ENCODE results near the gene DGCR2. TPM values are rescaled to one million over a fixed set of nuclear protein-coding genes. Genes with fewer than 3 reads are reported as not detected.
"Not testable (repeated sequence)": the region's sequence is repeated elsewhere in the genome, so short reads cannot be mapped to it uniquely, and the experiment has no call there.

The DGCR2 gene
- total RNA-seq, 1 donor from 2014 or later, result 30.2 TPM

DNA sequence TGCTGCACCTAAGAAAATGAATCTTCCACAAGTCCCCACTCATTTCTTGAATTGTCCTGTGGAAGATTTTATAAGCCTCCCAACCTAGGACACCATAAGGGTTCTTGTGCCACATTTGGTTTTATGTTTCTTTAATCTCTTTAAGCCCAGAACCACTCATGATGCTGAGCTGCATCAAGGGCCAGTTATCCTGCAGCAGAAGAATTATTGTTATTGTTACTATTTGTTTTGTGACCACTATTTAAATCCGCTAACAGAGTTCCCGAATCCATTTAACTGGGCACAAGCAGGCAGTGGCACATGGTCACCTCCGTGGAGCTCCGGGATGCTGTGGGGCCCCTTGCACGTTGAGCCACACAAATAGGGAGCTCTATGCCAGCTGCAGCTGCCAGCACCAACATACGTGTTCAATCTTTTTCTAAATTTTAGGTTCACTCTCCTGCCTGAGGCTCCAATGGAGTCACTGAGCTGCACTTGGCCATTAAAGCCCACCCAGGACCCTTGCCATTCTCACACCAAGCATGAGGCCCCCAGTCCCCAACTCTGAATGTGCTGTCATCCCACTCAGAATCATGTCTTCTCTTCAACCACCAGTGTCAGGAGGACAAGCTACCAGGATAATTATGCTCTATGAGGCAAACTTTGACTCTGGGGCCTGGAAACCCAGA, 60.6 kb downstream of the DGCR2 start:
- DNase-seq (ENCODE audit: low spot score), result no peak

GRCh38 chr22:19060356-19061009, 61.7 kb downstream of the DGCR2 start:
- DNase-seq (ENCODE audit: low spot score), result no peak

DNA sequence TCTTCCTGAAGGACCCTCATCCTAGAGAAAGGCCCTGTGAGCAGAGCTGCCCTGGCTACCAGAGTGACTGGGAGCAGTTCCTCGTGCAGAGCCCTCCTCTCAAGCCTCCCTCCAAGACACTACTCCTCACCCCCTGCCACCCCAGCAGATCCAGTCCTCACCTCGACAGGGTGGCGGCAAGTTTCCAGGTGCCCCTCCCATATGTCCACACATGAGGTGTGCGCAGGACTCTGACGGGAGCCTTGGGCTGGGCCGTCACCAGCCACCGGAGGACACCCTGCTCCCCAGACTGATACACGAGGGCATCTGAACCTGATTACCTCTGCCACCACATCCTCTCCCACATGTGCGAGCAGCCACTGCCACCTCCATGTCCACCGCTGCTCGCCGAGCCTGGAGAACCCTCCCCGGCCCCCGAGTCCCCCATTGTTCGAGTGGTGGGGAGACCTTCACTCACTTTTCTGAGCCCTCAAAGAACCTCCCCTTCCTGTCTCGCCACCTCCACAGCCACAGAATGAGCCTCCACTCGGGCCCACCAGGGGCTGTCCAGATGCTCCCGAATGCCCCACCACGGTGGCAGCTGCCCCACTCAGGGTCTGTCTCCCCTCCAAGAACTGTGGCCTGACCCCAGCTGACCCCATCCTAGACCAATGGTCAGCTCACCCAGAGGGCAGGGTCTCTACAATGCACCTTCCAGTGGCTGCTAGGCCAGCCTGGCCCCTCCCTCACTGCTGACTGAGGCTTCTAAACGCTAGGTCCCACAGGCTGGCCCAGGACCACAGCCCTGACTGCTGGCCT, 62.5 kb downstream of the DGCR2 start:
- DNase-seq (ENCODE audit: low spot score), result peak; percentile 73

DNA sequence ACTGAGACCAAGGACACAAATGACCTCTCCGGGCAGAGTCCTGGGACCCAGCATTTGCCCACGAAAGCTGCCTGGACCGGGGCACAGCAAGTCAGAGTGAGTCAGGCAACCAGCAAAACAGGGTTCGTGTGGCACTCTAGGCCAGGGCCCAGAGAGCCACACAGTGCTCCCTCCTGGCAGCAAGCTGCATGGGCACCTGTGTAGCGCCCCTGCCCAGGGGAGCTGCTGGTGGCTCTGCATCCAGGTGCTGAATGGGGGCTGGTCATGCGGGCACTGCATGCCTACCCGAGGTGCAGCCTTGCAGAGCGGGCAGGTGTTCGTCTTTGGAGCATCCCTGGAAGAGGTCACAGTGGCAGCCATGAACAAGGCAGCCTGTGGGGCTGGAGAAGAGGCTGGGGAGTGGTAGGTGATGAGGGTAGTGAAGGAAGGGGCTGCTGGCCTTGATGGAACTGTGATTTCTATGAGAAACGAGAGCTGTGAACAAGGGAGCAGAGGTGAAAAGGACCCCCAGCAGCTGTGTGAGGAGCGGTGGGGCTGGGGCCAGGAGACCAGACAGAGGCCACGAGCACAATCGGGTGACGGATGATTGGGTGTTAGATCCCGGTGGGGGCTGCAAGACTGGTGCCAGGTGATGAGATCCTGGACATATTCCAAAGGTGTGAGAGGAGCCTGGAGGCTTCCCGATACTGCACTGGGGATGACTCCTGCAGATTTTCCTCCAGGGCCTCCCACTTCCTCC, 63.3 kb downstream of the DGCR2 start:
- DNase-seq (ENCODE audit: low spot score), result peak; percentile 84

GRCh38 chr22:19057999-19058491, 64.2 kb downstream of the DGCR2 start:
- DNase-seq (ENCODE audit: low spot score), result peak; percentile 73

DNA sequence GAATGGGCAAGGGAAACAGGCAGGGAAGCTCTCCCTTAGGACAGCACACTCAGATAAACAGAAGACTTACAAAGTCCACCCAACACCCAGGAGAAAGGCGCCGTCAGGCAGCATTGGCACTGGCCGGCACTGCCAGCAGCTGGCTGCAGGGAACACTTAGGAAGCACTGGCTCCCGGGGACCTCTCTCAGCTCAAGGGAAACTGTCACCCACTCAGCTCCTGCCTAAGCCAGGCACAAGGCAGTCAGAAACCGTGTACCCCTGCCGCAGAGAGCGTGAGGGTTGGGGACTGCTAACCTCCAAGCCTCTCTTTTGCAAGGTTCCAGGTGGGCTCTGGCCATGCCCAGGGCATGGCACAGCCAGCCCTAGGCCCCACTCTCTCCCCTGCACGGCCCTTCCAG, 64.7 kb downstream of the DGCR2 start:
- no peak for DNase-seq (ENCODE audit: low spot score)

DNA sequence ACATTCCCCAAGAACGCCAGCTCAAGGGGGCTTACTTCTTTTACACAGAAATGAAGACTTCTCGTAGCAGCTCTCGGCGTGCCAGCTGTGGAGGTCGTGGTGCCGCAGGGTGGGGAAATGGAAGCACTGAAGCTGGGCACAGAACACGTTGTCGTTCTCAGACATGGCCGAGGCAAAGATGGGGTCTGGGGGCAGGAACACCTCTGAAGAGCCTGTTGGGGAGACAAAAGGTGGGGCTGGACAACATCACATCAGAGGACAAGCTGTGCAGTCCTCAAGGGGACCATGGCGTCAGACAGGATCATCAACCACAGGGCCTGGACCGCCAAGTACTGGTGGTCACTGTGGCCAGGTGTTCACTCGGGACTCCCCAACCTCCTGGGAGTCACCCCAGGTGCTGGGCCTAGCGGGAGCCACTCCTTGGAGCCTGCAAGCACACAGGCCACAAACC, 65.2 kb downstream of the DGCR2 start:
- peak; percentile 77 for DNase-seq (ENCODE audit: low spot score)

DNA sequence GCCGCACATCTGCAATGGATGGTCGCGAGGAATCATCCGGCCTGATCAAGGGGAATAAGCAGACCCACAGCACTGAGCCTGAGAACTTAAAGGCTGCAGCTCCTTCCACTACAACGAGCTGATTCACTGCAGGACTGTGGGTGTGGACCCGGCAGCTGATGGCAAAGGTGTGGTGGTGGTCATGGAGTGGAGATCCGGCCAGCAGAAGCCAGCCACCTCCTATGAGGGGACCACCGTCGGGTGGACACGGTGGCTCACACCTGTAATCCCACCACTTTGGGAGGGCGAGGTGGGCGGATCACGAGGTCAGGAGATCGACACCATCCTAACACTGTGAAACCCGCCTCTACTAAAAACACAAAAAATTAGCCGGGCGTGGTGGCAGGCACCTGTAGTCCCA, 66.4 kb downstream of the DGCR2 start:
- DNase-seq (ENCODE audit: low spot score), result peak; percentile 83

DNA sequence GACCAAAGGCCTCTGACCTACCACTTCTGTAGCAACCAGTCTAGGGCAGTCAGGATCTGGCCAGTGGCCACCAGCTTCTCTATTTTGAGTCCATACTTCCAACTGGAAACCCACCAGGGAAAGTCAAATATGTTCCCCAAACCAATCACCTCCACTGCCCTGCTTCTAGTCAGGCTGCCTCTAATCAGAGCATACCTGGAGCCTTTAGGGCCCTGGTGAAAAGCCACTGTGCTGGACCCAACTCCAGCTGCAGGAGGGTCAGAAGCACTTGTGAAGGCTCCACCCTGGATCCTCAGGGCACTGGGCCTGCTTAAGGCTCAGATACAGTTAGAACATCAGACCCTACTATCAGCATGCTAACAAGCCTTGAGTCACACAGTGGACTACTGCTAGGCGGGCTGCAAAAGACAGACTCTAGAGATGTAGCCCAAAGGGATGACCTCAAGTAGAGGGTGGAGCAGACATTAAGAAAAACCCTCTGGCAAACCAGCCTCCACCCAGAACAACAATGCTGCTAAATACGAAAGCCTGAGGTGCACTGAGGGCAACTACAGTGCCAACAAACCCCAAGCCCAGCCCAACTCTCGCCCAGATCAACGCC, 69.2 kb downstream of the DGCR2 start:
- no peak for DNase-seq (ENCODE audit: low spot score)

DNA sequence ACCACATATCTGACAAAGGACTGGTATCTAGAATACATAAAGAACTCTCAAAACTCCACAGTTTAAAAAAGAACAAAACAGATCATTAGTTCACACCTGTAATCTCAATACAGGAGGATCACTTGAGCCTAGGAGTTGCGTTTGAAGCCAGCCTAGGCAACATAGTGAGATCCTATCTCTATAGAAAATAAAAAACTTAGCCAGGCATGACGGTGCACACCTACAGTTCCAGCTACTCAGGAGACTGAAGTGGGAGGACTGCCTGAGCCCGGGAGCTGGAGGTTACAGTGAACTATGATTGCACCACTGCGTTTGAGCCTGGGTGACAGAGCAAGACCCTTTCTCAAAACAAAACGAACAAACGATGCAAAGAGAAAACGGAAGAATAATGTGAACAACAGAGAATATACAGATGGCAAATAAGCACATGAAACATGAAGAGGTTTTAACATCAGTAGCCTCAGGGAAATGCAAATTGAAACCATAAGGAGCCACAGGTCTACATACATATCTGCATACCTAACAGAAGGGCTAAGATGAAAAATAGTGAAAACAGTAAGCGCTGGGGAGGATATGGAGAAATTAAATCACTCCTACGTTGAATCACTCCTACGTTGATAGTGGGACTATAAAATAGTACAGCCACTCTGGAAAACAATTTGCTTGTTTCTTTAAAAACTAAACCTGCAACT, 70.7 kb downstream of the DGCR2 start:
- no peak for DNase-seq (ENCODE audit: low spot score)

DNA sequence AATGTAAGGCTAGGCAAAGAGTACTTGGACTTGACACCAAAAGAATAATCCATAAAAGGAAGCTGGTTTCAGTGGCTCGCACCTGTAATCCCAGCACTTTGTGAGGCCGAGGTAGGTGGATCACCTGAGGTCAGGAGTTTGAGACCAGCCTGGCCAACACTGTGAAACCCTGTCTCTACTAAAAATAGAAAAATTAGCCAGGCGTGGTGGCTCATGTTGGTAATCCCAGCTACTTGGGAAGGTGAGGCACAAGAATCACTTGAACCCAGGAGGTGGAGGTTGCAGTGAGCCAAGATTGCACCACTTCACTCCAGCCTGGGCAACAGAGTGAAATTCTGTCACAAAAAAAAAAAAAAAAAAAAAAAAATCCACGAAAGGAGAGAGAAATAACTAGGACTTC, 71.4 kb downstream of the DGCR2 start:
- DNase-seq (ENCODE audit: low spot score), result not testable (repeated sequence)

- no peak for DNase-seq (ENCODE audit: low spot score)
Observed at GRCh38 chr22:19050117-19050516, 72.1 kb downstream of the DGCR2 start.

DNA sequence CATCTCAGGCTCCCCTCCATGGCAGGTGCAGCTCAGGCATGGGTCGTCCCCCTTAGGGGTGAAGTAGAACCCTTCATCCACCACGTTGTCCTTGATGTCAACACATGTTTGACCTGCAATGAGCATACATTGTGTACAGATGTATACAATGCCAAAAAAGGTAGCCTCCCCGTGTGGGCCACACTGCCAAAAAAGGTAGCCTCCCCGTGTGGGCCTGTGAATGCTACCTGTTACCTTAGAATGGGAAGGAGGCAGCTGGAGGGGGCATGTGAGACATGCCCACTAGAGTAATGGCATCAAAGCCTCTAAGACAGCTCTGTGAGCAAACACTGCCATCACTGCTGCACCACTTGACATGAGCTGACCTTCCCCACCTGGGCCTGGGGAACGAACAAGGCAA, 73.7 kb downstream of the DGCR2 start:
- DNase-seq (ENCODE audit: low spot score), result no peak

GRCh38 chr22:19047993-19048392, 74.2 kb downstream of the DGCR2 start:
- no peak for DNase-seq (ENCODE audit: low spot score)

GRCh38 chr22:19046719-19047609, 75.2 kb downstream of the DGCR2 start:
- no peak for DNase-seq (ENCODE audit: low spot score)

DNA sequence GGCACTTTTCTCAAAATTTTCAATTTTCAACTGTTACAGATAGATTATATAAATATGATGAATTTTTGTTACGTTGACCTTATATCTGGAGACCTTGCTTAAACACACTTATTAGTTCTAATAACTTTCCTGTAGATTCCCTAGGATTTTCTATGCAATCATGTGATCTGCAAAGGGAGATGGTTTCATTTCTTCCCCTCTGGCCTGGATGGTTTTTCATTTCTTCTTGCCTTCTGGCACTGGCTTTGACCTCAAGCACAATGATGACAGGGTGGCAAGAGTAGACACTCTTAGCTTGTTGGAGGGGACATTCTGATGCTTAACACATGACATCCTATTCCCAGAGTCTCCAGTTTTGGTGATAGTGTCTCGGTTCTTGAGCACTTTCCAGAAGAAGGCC, 75.9 kb downstream of the DGCR2 start:
- no peak for DNase-seq (ENCODE audit: low spot score)

DNA sequence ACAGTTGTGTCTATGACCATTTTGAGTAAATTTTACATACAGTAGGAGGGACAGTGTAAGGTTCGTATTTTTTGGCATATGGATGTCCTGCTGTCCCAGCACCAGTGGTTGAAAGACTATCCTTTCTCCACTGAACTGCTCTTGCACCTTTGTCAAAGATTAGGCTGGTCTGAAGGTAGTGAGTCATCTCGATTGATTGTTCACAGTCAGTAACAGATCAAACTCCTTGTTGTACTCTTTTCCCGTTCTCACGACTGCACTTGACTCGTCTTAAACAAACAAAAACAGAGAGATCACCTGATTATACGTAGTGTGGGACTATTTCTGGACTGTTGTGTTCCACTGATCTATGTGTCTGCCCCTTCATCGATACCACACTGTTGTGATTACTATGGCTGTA, 77.1 kb downstream of the DGCR2 start:
- DNase-seq (ENCODE audit: low spot score), result no peak

- no peak for DNase-seq (ENCODE audit: low spot score)
Observed at GRCh38 chr22:19044381-19044780, 77.8 kb downstream of the DGCR2 start.

Measured in mesenteric fat pad (tissue), 1 donor.